GM19035 (cell line): ENCODE data around the gene CCNQ.

ENCODE experiments used
- ATAC-seq: cut with Tn5 transposase; IDR thresholded peaks from one replicate; pipeline ENCODE4 v1.9.1; 2021; ENCODE audit not compliant: unreplicated experiment

The CCNQ gene

DNA sequence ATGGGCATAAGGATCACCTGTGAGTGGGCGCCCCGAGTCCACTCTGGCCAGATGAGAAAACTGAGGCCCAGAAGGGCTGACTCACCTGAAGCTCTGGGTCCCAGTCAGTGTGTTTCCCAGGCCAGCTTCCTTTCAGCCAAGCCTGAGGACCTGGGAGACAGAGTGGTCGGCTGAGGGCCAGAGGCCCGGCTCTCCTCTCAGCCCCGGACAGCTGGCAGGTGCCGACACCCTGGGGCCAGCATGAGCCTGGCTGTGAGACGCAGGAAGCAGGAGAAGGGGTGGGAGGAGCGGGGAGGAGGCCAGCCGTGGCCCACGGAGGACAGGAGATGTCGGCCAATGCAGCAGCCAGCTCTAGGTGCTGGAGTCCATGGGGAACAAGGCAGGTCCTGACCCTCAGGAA lies 52.6 kb downstream of the CCNQ start:
- no peak for ATAC-seq

DNA sequence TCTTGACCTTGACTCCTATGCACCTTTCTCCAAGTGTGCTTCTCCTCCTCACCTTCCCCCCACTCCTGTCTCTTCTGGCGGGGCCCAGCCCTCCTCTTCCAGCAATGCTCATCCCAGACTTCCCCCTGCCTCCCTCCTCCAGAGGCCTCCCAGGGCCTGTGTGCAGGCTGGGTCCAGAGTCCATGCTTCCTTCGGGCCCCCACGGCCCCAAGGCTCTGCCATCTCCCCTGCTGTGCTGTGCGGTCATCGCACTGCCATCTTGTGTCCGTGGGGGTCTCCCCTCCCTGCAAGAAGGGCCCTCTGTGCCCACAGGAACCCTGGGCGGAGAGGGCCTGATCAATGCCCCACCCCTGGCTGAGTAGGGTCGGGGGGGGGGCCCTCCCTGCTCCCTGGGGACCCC lies 54.2 kb downstream of the CCNQ start:
- ATAC-seq = no peak

DNA sequence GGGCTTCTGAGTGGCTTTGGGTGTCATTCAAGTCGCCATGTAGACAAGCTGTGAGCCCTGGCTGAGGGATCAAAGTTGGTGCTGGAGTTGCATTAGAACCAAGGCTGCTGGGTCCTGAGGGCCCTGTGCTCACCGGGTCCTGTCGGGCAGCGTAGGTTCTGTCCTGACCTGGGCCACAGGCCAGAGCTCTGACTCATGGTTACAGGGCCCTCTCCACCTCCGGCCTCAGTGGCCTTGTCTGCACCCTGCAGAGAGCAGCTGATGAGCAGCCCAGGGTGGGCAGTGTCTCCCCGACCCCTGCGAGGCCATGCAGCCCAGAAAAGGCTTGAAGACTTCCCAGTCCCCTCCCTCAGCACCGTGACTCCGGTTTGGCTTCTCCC lies 59.0 kb downstream of the CCNQ start:
- no peak for ATAC-seq

DNA sequence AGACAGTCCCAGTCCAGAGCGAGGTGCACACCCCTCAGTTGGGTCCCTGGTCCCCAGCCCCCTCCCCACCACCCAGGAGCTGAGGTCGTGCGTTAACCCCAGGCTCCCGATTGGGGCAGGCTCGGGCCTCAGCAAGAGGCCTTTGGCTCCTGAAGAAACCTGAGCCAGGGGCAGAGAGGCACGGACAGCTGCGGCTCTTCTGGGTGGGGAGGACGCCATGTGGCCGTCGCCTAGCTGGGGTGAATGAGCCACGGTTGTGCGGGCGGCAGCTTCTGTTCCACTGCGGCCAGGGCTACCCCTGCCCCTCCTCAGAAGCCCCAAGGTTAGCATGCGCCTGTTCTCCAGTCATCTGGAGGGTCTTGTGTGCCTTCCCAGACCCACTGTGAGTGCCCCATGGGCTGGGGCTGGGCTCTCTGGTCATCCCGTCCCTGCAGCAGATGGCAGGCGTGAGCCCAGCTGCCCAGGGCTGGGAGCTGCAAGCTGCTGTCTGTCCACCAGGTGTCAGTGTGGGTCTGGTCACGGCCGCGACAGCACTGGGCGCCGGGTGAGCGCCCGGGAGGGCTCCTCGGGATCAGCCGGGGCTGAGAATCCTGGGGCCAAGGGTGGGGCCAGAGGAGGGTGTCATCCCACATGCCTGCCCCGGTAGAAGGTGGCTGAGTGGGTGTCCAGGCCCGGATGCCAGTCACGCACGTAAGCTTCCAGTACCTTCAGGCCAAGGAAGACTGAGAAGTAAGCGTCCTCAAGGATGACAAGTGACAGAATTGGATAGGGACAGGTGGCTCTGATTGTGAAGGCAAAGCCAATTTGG lies 59.6 kb downstream of the CCNQ start:
- peak; percentile 67 for ATAC-seq

DNA sequence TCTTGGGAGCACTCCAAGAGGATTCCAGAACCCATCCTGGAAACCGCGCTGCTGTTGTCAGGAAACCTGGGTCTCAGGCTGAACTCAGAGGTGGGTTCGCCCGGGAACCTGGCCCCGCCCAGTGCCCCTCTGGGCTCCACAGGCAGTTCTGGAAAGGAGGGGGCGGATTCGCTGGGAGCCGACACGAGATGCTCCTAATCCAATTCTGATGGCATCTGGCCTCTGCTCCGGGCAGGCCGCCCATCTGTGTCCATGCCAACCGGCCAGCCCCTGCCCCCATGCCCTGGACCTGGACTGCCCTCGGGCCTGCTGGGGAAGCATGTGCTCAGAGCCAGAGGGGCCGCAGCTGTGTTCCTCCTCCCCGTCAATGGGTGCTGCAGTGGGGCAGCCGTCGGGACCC lies 60.5 kb downstream of the CCNQ start:
- ATAC-seq = no peak
